Type B pancreatic cell (in vitro differentiated cells): ENCODE data around the gene CAMKK1. TPM values are rescaled to one million over a fixed set of nuclear protein-coding genes. Genes with fewer than 3 reads are reported as not detected.

Experiments used
- DNase-seq: peaks from one replicate; pipeline ENCODE4 v3.0.0; 2021; ENCODE audit warnings: mixed read lengths; ENCODE audit not compliant: unreplicated experiment; ENCODE audit errors: extremely low spot score
- H3K27ac Mint-ChIP-seq: 2 replicates; pipeline ENCODE4 v1.8.0; 2021; ENCODE audit warnings: mild to moderate bottlenecking, mixed read lengths
- H3K27me3 Mint-ChIP-seq: 2 replicates; pipeline ENCODE4 v1.8.0; 2021; ENCODE audit warnings: mixed read lengths
- H3K36me3 Mint-ChIP-seq: 2 replicates; pipeline ENCODE4 v1.8.0; 2021; ENCODE audit warnings: mixed read lengths
- H3K4me1 Mint-ChIP-seq: one replicate; pipeline ENCODE4 v1.8.0; 2021; ENCODE audit warnings: mixed read lengths; ENCODE audit not compliant: unreplicated experiment
- H3K4me3 Mint-ChIP-seq: 2 replicates; pipeline ENCODE4 v1.8.0; 2021; ENCODE audit warnings: mild to moderate bottlenecking, mixed read lengths
- H3K9me3 Mint-ChIP-seq: 2 replicates; pipeline ENCODE4 v1.8.0; 2021; ENCODE audit warnings: mixed read lengths
- total RNA-seq: library from RNA; stranded (reverse); gene quantifications from 2 replicates; pipeline ENCODE4 v1.2.1, GENCODE V29; 2021; ENCODE audit warnings: low replicate concordance
- TF ChIP-seq, protein P1 (sequence below): fragments of 200-600 bp; sonication (generic); conservative IDR thresholded peaks from 2 replicates; pipeline ENCODE4 v1.5.0; 2021; ENCODE audit warnings: antibody characterized with exemption, mild to moderate bottlenecking

The CAMKK1 gene
- total RNA-seq, 1 donor from 2014 or later, result 2.7 TPM

- peaks cover 6% of the 10 kb centered on the region for H3K4me1 Mint-ChIP-seq
- DNase-seq, result no peak
- TF ChIP-seq, protein P1, sequence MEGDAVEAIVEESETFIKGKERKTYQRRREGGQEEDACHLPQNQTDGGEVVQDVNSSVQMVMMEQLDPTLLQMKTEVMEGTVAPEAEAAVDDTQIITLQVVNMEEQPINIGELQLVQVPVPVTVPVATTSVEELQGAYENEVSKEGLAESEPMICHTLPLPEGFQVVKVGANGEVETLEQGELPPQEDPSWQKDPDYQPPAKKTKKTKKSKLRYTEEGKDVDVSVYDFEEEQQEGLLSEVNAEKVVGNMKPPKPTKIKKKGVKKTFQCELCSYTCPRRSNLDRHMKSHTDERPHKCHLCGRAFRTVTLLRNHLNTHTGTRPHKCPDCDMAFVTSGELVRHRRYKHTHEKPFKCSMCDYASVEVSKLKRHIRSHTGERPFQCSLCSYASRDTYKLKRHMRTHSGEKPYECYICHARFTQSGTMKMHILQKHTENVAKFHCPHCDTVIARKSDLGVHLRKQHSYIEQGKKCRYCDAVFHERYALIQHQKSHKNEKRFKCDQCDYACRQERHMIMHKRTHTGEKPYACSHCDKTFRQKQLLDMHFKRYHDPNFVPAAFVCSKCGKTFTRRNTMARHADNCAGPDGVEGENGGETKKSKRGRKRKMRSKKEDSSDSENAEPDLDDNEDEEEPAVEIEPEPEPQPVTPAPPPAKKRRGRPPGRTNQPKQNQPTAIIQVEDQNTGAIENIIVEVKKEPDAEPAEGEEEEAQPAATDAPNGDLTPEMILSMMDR, result no peak
- no peak overlapping the region for H3K27ac Mint-ChIP-seq
- H3K9me3 Mint-ChIP-seq, result no peaks in the 10 kb centered on the region
- no peak overlapping the region for H3K4me3 Mint-ChIP-seq
- H3K27me3 Mint-ChIP-seq, result no peaks in the 10 kb centered on the region
- H3K36me3 Mint-ChIP-seq, result no peaks in the 10 kb centered on the region
Observed at GRCh38 chr17:3921006-3921405, 28.2 kb upstream of the CAMKK1 start.

- H3K27ac Mint-ChIP-seq, result no peak overlapping the region
- H3K4me3 Mint-ChIP-seq, result no peak overlapping the region
- no peaks in the 10 kb centered on the region for H3K36me3 Mint-ChIP-seq
- TF ChIP-seq, protein P1, result no peak
- no peaks in the 10 kb centered on the region for H3K27me3 Mint-ChIP-seq
- DNase-seq, result no peak
- H3K4me1 Mint-ChIP-seq, result no peaks in the 10 kb centered on the region
- no peaks in the 10 kb centered on the region for H3K9me3 Mint-ChIP-seq
Observed at GRCh38 chr17:3919123-3919624, 26.3 kb upstream of the CAMKK1 start.

DNA sequence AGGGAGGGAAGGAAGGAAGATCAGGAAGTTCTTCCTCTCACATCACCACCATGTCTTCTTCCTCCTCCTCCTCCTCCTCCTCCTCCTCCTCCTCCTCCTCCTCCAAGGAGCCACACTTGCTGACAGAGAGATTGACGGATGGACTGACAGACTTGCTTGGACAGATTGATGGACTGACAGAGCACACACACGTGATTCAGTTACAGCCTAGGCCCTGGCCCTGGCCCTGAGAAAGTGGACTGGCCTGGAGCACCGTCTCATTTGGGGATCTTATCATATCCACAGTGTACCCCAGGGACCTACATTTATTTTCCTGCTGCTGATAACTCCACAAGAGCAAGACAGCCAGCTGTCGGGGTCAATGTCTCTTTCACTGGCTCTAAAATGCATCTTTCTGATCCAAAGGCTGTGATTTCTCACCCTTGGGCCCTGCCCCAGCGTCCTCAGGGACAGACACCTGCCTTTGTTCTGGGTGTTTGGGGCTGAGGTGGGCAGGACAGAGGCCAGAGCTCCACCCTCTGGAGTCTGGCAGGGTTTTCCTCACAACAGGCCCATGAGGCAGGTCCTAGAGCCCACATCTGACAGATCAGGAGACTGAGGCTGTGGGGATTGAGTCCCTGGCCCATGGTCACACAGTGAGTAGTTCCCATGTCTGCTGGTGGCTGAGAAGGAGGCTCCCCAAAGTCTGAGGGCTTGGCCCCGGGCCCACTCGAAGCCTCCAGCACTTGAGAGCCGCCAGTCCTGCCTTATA is 25.7 kb upstream of the CAMKK1 start:
- DNase-seq, result no peak
- Mint-ChIP-seq H3K4me1 (no peaks in the 10 kb centered on the region), H3K27me3 (no peaks in the 10 kb centered on the region), H3K36me3 (no peaks in the 10 kb centered on the region), H3K27ac (no peak overlapping the region), H3K4me3 (no peak overlapping the region), H3K9me3 (no peaks in the 10 kb centered on the region)
- TF ChIP-seq, protein P1, result no peak

DNA sequence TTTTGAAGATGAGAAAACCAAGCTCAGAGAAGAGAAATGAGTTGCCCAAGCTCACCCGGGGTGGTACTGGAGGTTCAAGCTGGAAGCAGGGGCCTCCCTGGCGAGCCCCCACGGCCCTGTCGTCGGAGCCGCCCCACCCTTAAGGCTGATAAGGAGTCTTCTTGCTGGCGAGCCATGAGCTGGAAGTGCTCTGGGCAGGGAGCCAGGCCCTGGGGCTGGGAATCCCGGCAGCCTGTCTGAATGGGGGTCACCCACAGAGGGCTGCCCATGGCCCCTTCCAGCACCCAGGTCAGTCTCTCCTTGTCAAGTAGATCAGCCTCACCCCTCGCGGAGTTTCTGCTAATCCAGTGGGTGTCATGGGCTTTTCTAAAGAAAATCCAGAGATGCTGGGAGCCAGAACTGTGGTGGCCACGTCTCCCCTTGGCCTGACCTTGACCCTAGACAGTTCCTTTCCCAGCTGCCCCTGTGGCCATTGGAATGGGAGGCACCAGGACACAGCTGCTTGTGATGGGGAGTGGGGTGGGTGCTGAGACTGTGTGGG is 24.6 kb upstream of the CAMKK1 start:
- Mint-ChIP-seq H3K4me1 (no peaks in the 10 kb centered on the region), H3K27ac (no peak overlapping the region), H3K27me3 (no peaks in the 10 kb centered on the region), H3K4me3 (no peak overlapping the region), H3K36me3 (no peaks in the 10 kb centered on the region), H3K9me3 (no peaks in the 10 kb centered on the region)
- no peak for DNase-seq
- TF ChIP-seq, protein P1, result no peak

- Mint-ChIP-seq H3K4me1 (no peaks in the 10 kb centered on the region), H3K36me3 (no peaks in the 10 kb centered on the region), H3K4me3 (no peak overlapping the region), H3K27ac (no peak overlapping the region), H3K9me3 (no peaks in the 10 kb centered on the region), H3K27me3 (no peaks in the 10 kb centered on the region)
- no peak for DNase-seq
- TF ChIP-seq, protein P1, result no peak
Observed at GRCh38 chr17:3916825-3917224, 24.0 kb upstream of the CAMKK1 start.
